Stimulated activated CD8-positive, alpha-beta memory T cell treated with anti-CD3 and anti-CD28 coated beads, Interleukin-4, amount 100 ng/mL, for 24 hours (primary cell): ENCODE data around the gene AFAP1L2.

Experiments used
- DNase-seq: peaks from one replicate; pipeline ENCODE4 v3.0.0-alpha.2; 2020; ENCODE audit warnings: low read depth

Gene AFAP1L2

DNA sequence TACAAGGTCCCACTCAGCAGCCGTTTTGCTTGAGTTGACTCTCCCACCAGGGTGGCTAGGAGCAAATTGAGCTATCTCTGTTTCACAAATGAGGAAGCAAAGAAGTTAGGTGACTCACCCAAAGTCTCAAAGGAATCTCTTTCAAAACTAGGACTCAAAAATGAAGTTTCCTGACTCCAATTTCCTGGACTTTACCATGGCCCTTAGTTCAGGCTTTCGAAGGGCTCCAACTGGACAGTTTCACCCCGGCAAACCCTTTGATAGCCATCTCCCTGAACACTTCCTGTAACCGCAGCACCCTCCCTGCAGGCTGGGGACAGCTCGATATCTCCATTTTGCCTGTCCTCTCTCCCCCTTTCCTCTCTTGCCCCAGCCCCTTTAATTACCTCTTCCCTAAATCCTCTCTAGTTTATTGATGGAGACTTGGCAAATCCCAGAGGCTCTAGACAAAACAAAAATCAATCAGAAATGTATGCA lies 4.7 kb upstream of the AFAP1L2 start:
- no peak for DNase-seq

DNA sequence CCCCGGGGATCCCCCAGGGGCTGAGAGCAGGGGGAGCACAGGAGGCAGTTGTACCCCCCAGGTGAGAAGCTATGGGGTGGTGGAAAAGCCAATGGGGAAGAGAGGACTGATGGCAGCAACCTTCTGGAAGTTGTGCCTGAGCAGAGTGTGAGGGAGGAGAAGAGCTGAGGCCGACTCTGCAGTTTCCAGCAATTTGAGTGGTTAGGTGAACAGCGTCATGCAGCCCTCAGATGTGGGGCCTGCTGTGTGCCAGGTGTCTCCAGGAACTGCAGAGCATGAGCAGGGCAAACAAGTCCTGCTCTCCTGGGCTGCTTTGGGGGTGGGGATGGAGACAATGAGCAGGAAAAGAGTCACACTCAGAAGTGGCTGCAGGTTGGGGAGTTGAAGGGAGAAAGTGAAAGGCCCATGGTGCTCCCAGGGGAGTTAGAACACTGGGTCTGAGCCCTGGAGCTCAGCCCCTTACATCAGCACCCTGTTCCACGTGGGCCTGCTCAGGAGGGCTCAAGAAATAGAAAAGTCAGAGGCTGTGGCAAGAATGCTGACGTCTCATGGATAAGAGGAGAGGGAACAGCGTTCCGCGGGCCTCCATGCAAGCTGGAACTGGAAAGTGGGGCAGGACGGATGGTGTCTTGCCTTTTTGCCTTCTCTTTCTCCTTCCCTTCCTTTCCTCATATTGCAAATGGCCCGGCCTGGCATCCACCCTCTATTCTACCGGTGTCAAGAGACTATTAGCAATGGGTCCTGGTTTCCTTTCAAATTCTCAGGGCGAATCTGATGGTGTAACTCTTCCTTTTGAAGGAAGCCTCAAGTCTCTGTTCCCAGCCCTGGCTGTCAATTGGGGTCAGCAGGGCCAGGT lies 4.0 kb upstream of the AFAP1L2 start:
- DNase-seq, result no peak

DNA sequence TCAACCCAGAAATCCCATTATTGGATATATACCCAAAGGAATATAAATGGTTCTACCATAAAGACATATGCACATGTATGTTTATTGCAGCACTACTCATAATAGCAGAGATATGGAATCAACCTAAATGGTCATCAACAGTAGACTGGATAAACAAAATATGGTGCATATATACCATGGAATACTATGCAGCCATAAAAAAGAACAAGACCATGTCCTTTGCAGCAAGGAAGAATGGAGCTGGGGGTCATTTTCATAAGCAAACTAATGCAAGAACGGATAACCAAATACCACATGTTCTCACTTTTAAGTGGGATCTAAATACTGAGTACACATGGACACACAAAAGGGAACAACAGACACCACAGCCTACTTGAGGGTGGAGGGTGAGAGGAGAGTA lies 2.2 kb upstream of the AFAP1L2 start:
- no peak for DNase-seq

DNA sequence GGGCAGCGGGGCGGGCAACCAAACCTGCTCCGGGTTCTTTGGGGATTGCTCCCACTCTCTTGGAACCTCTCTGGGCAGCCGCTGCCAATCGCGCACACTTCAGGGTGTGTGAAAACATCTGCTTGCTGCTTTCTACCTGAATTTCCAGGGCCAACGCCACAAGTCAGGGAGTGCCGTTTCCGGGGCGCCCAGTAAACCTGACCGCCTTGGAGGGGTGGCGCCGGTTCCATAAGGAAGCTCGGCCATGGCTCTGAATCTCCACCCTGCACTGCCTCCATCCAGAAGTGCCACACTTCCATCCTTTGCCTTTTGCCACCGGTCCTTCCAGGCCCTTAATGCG lies 679 bp upstream of the AFAP1L2 start:
- DNase-seq, result no peak

DNA sequence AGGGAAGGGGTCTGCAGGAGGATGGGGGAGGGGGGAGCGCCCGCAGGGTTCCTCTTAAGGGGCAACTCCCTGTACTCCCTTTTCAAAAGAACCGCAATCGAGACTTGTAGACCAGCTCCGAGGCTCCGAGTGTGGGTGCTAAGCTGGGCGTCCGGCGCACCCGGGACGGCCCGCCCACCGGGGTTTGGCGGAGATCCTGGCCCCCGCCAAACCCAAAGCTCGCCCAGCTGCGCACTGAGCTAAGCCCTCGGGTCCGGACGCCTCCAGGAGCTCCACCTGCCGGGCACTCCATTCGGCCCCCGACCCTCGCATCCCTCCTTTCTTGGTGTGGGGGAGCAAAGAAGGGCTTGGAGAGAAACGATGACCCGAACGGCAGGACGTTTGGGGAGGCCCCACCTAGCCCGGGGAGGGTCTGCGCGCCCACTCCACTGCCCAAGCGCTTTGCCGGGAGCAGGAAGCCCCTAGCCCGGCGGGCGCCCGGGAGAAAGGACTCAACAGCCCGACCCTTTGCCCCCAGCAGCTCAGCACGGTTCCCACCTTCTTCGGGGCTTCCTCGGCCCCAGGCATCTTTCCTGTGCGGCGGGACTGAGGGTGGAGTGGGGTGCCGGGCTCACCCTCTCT lies 651 bp downstream of the AFAP1L2 start:
- no peak for DNase-seq

DNA sequence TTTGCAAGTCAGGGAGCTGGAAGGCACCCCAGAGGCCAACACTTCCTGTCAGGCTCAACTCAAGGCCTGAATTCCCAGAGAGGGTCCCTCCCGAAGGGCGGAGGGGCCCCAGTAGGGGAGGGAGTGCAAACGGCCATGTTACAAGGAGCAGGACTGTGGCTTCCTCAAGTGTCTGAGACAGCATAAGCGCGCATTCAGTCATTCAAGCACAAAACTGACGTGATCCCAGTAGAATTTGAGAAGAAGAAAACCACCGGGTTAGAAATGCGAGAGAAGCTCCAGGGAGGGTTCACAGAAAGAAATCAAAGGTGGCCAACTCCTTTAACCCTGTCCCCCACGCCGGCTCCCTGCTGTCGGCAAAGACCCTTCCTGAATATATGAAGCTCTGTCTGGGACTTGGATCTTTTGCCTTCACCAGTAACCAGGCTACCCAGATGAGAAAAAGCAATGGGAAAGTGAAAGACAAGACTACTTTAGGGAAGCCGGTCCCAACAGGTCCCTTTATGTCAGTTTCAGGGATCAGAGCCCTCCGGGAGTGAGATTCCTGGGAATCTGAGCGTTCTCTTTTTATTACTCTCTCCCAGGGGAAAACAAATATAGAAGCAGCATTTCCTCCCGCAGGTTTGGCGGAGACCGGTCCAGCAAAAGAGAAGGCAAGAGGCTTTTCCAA lies 1.3 kb downstream of the AFAP1L2 start:
- DNase-seq, result no peak

DNA sequence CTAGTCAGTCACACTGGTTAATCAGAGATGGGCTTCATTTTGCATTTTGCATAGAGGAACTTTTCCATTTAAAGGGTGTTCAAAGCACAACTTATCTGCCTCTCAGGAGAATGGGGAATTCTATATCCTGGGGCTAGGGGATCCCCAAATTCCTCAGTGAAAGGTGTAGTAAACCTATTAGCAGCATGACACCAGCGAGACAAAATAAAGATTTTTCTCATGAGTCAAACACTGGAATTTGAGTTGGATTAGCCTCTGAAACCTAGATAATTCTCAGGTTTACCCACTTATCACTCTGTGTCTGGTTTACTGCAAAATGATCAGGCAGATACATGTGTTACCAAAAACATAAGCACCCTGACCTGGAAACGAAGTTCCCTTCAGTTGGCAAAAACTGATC lies 2.1 kb downstream of the AFAP1L2 start:
- no peak for DNase-seq

DNA sequence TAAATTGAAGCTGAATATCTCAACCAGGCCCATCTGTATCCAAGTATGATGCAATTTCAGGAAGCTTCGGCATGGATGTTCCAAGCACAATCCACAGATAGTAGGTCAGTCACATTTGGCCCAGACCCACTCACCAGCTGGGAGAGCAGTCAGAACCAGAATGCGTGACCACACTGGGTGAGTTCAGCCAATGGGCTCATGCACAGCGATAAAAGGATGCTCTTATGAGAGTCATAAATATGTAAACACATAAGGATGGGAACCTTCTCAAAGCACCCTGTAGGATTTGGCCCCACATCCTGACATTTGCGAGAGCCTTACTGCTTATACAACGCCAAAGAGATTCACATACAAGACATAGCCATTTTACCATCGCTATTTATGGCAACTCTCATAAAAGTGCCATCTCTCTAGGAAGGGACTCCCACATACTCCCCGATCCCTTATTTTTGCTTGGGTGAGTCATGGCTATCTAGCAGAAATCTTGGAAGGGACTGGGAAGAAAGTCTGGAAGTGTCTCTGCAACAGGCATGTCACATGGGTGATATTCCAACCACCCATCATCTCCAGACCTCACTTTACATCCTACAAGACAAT lies 3.0 kb downstream of the AFAP1L2 start:
- DNase-seq, result no peak

DNA sequence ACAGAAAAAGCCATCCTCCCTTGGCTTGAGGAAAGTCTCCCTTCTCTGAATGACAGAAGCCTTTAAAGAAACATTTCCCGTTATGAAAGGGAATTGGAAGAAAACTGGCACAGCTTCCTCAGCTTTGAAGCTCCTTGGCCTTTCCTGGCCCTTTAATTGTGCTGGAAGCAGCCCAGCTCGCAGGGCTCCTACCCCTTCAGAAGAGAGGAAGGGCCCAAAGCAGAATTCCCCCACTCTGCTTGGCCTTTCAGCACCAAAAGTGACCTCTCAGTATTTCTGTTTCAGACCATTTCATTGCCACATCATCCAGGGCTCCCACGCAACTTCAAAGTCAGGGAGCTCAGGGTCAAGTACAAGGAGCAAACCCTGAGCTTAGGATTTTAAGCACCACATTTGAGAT lies 4.2 kb downstream of the AFAP1L2 start:
- no peak for DNase-seq

DNA sequence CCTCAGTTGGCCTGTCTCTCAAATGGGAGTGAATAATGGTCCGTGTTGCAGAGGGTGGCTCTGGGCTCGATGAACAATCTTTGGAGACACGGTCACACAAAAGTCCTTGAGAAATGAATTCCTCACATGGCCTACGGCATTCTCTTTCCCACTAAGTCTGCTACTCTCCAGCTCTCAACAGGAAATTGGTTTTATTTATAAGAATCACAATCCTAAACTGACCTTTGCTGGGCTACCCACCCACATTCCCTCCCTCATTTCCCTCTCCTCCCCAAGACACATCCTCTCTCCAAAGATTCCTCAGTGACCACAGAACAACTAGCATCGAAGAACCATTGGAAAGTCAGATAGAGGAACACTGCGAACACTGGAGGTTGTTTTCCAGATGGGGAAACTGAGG lies 4.7 kb downstream of the AFAP1L2 start:
- no peak for DNase-seq

DNA sequence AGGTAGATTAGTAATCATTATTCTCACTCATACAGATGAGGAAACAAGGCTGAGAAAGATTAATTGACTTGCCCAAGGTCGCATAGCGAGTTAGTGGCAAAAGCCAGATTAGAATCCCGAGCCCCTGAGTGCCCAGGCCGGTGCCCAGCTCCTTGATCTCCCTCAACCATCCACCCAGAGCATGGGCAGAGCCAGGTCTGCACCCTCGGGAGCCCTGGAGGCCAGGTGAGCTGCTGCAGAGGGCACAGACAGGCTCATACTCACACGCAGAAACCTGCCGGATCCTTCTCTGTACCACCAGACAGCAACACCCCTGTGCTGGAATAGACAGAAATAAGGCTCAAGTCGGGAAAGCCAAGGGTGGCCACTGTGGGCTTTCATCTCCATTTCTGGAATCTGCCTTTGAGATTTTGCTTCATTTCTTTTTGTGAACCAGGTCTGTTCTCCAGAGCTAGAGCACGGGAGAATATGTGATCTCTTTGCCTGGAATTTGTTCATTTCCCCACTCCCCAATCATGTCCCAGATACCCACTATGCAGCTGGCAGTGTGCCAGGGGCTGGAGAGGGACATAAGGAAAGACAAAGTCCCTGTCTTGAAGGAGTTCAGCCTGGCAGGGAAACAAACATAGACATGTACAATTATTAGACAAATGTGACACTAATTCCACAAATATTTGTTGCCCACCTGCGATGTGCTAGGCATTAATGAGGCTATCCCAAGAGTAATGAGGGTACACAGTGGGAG lies 5.5 kb downstream of the AFAP1L2 start:
- no peak for DNase-seq

DNA sequence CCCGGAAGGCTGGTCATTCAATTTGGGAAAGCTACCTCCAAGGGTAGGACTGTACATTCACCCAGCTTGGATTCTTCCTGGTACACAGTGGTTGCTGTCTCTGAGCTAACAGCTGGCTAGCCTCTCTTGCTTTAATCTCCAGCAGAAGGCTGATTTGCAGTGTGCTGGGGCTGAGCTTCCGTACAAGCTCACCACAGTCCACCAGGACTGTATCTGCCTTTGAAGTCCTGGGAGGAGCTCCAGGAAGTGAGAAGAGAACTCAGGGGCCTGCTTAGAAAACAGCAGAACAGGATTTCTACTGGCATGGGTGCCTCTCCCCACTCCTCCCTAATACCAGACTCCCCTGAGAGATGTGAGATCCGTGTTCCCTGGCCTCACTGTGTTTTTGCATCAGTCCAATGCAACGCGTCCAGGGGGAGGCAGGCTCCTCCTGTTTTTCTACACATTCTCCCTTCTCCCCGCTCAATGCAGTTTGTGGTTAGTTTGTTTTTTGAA lies 6.6 kb downstream of the AFAP1L2 start:
- no peak for DNase-seq

DNA sequence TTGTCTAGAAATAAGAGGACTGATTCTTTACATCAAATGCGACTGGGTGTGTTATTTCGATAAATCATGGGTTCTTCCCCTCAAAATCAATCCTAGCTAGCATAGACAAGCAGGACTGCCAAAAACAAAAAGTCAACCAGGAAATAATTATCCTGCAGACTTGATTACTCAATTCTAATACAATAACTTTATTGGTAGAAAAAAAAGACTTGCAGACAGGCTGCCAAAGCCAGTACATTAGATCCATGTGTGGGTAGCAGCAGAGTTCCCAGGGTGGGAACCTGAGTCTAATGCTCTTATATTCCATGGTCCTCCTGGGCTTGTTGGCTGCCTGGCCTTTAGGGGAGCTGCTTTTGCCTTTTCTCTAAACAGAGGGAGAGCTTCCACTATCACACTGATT lies 7.8 kb downstream of the AFAP1L2 start:
- no peak for DNase-seq

DNA sequence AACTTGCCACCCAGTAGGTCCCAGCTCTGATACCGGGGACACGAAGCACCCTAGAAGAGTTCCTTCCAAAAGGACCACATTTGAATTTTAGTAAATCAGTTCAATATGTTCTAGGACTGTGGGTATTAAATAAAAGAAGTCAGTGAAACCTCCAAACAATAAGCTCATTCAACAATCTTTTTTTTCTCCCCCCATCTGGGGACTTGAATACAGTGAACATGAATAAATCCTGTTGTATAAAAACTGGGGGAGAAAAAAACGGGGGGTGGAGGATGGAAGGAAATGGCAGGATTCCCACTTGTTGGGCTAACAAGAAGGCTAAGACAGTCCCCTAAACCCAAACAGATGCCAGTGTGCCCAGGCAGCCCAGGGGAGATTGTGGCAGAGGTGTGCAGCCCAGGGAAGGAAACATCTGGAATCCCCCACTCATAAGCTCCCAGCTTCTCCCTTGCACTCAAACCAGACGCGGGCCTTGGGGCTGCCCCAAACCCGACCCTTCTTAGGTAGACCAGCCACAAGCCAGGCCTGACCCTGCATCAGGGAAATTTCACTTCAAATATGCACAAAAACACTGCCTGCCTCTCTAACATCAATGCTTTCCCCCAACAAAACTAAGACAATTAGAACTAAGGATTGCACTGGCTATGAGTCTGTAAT lies 8.8 kb downstream of the AFAP1L2 start:
- DNase-seq, result no peak

DNA sequence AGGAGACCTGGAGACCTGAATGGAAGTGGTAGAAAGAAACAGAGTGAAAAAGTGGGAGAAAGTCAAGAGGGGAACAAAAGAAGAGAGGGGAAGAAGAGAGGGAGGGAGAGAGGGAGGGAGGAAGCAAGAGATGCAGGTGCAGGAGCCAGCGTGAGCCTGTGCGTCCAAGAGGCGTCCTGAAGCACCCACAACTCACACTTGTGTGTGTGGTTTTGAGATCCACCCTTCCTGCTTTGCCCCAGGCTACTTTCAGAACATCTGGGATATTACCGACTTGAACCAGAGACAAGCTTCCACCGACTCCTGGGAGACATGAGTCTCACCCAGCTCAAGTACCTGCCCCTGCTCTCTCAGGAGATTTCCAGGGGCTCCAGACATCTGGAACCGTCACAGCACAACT lies 9.8 kb downstream of the AFAP1L2 start:
- DNase-seq, result no peak

DNA sequence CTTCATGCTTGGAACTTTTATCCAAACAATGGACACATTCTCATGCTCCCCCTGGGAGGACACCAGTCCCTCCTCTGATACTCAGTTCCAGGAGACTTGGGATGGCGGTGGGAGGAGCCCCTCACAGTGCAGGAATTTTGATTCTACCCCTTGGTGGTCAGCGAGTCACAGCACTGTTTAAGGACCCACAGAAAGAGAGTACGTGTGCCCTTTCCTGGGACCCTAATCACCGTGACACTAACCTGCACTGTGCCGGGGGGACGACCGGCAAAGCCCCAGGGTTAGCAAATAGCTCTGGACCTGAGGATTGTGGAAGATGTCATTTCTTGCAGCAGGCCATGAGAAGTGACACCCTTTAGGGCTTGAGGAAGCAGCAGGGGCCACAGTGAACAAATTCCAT lies 10.4 kb downstream of the AFAP1L2 start:
- no peak for DNase-seq

DNA sequence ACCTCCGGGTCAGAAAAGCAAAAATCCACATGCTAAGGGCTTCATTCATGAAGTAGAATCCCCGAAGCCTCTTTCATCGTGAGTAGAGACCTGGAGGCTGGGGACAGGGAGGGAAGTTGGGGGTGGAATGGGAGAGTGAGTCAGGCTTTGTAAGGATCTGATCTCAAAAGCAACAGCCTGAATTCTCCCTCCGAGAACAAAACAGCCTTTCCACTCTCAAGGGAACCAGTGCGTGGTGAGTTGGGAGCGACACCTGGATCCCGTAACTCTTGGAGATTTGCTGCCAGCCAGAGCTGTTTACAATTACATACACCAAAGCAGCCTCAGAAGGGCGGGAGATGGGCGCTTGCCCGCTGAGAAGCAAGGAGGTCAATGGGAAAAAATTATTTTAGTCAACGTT lies 10.8 kb downstream of the AFAP1L2 start:
- no peak for DNase-seq

DNA sequence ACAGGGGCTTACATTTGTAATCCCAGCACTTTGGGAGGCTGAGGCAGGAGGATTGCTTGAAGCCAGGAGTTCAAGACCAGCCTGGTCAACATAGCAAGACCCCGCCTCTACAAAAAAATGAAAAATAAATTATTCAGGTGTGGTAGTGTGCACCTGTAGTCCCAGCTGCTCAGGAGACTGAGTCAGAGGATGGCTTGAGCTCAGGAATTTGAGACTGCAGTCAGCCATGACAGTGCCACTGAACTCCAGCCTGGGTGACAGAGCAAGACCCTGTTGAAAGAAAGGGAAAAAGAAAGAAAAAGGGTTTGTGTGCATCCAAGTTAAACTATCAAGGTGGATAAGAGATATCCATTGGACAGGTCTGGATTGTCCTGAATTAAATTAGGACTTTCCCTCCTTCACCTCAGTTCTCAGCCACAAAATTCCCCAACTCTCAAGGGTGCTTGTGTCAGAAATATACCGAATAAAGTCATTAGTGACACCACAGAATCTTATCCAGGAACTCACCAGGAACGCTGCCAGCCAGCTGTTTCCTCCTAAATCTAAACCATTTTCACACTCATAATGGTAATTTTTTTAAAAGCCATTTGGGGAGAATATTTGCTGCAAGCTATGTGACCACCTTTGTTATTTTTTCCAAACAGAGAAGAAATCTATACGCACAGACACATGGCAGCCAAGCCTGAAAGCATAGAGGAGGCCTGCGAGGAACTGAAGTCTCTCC lies 12.0 kb downstream of the AFAP1L2 start:
- DNase-seq, result no peak

DNA sequence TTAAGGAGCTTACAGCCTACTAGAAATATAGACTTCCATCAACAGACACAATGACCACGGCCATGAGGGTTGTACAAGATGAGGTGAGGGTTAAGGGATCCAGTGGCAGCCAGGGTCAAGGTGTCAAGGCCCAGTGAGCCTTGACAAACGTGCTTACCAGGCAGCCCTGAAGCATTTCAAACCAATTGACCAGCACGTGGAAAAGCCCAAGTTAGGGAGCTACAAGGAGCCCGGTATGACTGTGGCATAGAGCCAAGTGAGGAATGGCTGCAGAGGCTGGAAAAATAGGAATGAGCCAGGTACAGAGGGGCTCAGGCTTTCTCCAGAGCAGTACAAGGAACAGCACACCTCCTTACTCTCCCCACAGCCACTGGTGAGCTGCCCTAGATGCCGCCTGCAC lies 12.7 kb downstream of the AFAP1L2 start:
- no peak for DNase-seq

DNA sequence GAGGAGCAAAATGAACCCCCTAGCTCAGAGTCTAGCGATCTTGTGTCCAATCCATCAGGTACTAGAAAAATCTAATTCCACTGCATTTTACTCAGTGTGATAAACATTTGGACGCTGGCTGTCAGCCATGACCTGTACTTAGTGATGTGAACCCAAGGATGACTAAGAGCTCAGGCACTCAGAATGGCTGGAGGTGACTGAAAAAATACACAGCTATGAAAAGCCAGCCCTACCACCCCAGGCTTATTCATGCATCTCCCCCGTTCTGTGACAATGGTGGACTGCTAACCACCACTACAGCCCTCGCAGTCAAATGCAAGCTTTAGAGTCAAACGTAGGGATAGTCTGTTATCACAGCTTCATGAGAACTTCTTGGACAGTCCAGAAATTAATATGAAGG lies 14.9 kb downstream of the AFAP1L2 start:
- DNase-seq, result no peak

DNA sequence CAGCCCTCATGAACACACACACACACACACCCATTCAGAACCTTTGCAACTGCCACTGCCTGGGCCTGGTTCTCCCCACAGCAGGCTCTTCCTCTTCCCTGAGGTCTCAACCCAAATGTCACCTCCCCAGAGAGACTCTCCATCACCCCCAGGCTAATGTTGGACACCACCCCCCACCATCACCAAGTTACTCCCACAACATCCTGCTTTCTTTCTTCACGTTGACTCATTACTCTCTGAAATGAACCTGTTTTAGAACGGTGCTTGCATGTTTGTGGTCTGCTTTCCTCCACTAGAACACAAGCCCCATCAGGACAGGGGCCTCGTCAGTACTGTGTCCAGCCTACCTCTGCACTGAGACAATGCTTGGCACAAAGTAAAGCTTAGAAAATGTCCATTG lies 16.0 kb downstream of the AFAP1L2 start:
- no peak for DNase-seq
